Mesendoderm (in vitro differentiated cells): Measurements from ENCODE around the gene BRD9.

Experiments
- DNase-seq: peaks from one replicate; pipeline ENCODE4 v3.0.0; 2013
- H2AK5ac ChIP-seq: 2 replicates; pipeline ENCODE4 v1.6.1; 2013; ENCODE audit warnings: low read length, inconsistent platforms
- H2BK120ac ChIP-seq: 2 replicates; pipeline ENCODE4 v1.6.1; 2013; ENCODE audit warnings: low read depth, mild to moderate bottlenecking, low read length, moderate library complexity, mixed read lengths
- H2BK15ac ChIP-seq: replicated peaks from 2 replicates; pipeline ENCODE4 v1.6.1; 2013; ENCODE audit warnings: low read depth, mild to moderate bottlenecking, moderate library complexity
- H2BK5ac ChIP-seq: 2 replicates; pipeline ENCODE4 v1.6.1; 2013; ENCODE audit warnings: low read length, inconsistent platforms
- H3K18ac ChIP-seq: 2 replicates; pipeline ENCODE4 v1.6.1; 2013; ENCODE audit warnings: mild to moderate bottlenecking, low read length, mixed read lengths
- H3K23ac ChIP-seq: one replicate; pipeline ENCODE4 v1.6.1; 2013; ENCODE audit warnings: low read length
- H3K27ac ChIP-seq: 2 replicates; pipeline ENCODE4 v1.5.1; 2013; ENCODE audit warnings: low read depth, mild to moderate bottlenecking, inconsistent platforms, low read length, moderate library complexity
- H3K27me3 ChIP-seq: 2 replicates; pipeline ENCODE4 v1.6.1; 2013; ENCODE audit warnings: low read length, control low read depth, mild to moderate bottlenecking, inconsistent platforms; ENCODE audit not compliant: insufficient read depth, poor library complexity
- H3K36me3 ChIP-seq: 2 replicates; pipeline ENCODE4 v1.6.1; 2013; ENCODE audit warnings: low read length, inconsistent platforms; ENCODE audit not compliant: control insufficient read depth, insufficient read depth
- H3K4ac ChIP-seq: one replicate; pipeline ENCODE4 v1.6.1; 2013; ENCODE audit warnings: low read depth, mild to moderate bottlenecking, low read length, moderate library complexity
- H3K4me1 ChIP-seq: 2 replicates; pipeline ENCODE4 v1.6.1; 2013; ENCODE audit warnings: low read depth, low read length, inconsistent platforms; ENCODE audit not compliant: control insufficient read depth
- H3K4me2 ChIP-seq: 2 replicates; pipeline ENCODE4 v1.6.1; 2013; ENCODE audit warnings: low read length
- H3K4me3 ChIP-seq: 2 replicates; pipeline ENCODE4 v1.5.1; 2013; ENCODE audit warnings: mild to moderate bottlenecking, low read length
- H3K56ac ChIP-seq: one replicate; pipeline ENCODE4 v1.6.1; 2013; ENCODE audit warnings: low read length
- H3K79me1 ChIP-seq: 2 replicates; pipeline ENCODE4 v1.6.1; 2013; ENCODE audit warnings: low read length, inconsistent platforms
- H3K79me2 ChIP-seq: 2 replicates; pipeline ENCODE4 v1.6.1; 2013; ENCODE audit warnings: mild to moderate bottlenecking, low read length; ENCODE audit not compliant: control insufficient read depth, insufficient read depth
- H3K9ac ChIP-seq: 2 replicates; pipeline ENCODE4 v1.6.1; 2013; ENCODE audit warnings: low read length, inconsistent platforms
- H4K5ac ChIP-seq: one replicate; pipeline ENCODE4 v1.6.1; 2013; ENCODE audit warnings: low read length
- H4K8ac ChIP-seq: one replicate; pipeline ENCODE4 v1.6.1; 2013; ENCODE audit warnings: low read depth, mild to moderate bottlenecking, control low read depth, low read length, moderate library complexity
- WGBS: extraction: QIAGEN DNeasy Blood & Tissue Kit; methylation state at CpG from one replicate; pipeline ENCODE4 v1.1.7; 2013; ENCODE audit warnings: low lambda C conversion rate, missing lambda C conversion rate; ENCODE audit not compliant: insufficient coverage; ENCODE audit errors: extremely low coverage; 5-methylcytosine and 5-hydroxymethylcytosine counted together

The BRD9 gene

DNA sequence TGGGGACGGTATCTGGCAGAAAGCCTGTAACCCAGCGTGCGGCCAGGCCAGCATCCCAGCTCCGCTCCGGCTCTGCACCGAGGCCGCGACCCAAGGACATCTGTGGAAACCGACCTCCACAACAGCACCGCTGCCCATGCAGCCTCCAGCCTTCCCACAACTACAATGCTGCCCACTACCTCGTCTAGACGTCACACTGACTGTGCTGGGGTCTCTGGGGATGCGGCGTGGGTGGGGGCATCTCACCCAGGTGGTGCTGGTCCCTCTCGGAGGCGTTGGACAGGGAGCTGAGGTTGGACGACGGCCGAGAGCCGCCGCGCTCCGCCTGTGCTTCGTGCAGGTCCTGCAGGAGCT, 27.5 kb downstream of the BRD9 start:
- peaks cover 21% of the 10 kb centered on the region for H3K36me3 ChIP-seq
- no peak for DNase-seq

DNA sequence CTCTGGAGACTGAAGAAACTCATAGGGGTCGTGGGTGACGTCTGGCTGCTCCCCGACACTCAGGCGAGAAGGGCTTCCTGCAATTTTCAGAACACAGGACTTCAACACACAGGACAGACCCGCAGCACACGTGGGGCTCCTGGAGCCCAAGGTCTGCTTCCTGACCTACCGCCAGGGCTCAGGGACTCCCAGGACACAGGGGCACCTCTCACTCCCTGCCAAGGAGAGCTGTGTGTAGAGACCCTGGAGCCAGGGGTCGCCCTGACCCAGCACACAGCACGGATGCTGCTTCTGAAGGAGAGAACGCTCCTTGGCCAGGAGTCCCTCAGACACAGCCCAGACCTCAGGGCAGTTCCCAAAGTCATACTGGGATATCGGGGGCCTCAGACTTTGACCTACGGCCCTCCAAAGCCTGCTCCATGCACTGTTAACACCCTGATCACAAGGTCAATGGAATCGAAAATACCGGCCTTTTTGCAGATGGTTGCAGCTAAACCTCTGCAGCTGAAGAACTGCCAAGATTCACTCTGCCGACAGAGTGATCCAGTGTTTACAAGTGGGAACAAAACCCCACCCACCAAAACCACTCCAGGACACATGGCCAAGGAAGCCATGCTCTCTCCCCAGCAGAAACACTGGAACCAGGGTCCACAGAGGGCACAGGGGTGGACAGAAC, 28.0 kb downstream of the BRD9 start:
- H2BK120ac ChIP-seq, result no peak overlapping the region
- H2AK5ac ChIP-seq, result no peak overlapping the region
- H3K36me3 ChIP-seq, result peaks cover 17% of the 10 kb centered on the region
- H2BK15ac ChIP-seq, result no peak overlapping the region
- H3K27me3 ChIP-seq, result no peaks in the 10 kb centered on the region
- no CpG with 5 or more reads among the region's 15 CpGs for WGBS
- H3K4me1 ChIP-seq, result no peaks in the 10 kb centered on the region
- no peak overlapping the region for H2BK5ac ChIP-seq
- no peak overlapping the region for H4K5ac ChIP-seq
- no peak overlapping the region for H3K4me3 ChIP-seq
- no peak overlapping the region for H3K4ac ChIP-seq
- peaks cover 3% of the 10 kb centered on the region for H3K79me1 ChIP-seq
- H3K27ac ChIP-seq, result no peak overlapping the region
- H4K8ac ChIP-seq, result no peak overlapping the region
- H3K18ac ChIP-seq, result no peak overlapping the region
- no peaks in the 10 kb centered on the region for H3K79me2 ChIP-seq
- H3K4me2 ChIP-seq, result no peak overlapping the region
- no peak overlapping the region for H3K9ac ChIP-seq
- no peak overlapping the region for H3K56ac ChIP-seq
- DNase-seq, result no peak
- H3K23ac ChIP-seq, result no peak overlapping the region

More for the DNA sequence above, 27.5 kb downstream of the BRD9 start:
- H3K27ac ChIP-seq, result no peak overlapping the region
- H3K27me3 ChIP-seq, result no peaks in the 10 kb centered on the region
- H3K79me2 ChIP-seq, result no peaks in the 10 kb centered on the region
- no peak overlapping the region for H3K56ac ChIP-seq
- WGBS, result no CpG with 5 or more reads among the region's 24 CpGs
- no peak overlapping the region for H3K9ac ChIP-seq
- peaks cover 3% of the 10 kb centered on the region for H3K79me1 ChIP-seq
- no peak overlapping the region for H2BK5ac ChIP-seq
- H2AK5ac ChIP-seq, result no peak overlapping the region
- no peak overlapping the region for H3K23ac ChIP-seq
- H3K4me2 ChIP-seq, result no peak overlapping the region
- H2BK120ac ChIP-seq, result no peak overlapping the region
- H3K4ac ChIP-seq, result no peak overlapping the region
- H4K8ac ChIP-seq, result no peak overlapping the region
- no peak overlapping the region for H3K18ac ChIP-seq
- no peak overlapping the region for H3K4me3 ChIP-seq
- H2BK15ac ChIP-seq, result no peak overlapping the region
- H3K4me1 ChIP-seq, result no peaks in the 10 kb centered on the region
- no peak overlapping the region for H4K5ac ChIP-seq

DNA sequence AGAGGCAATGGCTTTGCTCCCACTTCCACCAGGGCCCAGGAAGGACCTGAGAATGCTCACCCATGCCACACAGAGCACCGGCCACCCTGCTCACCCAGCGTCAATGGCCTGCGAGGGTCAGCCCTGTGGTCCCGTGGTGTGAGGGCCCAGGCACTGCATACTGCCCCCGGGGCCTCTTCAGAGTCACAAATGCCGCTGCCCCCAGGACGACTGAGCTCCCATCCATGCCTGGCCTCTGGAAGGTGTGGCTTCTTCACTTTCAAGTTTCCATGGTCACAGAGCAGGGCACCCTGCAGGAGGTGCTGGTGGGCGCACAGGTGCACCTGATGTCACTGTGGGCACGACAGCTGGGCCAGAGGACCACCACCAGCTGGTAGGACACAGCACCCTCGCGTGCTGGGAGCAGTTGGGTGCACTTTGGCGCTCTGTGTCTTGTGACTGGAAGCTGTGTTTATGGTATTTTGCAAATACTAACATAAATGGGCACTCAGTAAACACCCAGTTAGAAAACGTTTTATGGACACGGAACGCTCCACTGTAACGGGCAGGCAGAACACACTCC, 29.3 kb downstream of the BRD9 start:
- no peak overlapping the region for H2BK5ac ChIP-seq
- peaks cover 3% of the 10 kb centered on the region for H3K79me1 ChIP-seq
- DNase-seq, result no peak
- H3K56ac ChIP-seq, result no peak overlapping the region
- peaks cover 7% of the 10 kb centered on the region for H3K36me3 ChIP-seq
- H3K4me3 ChIP-seq, result no peak overlapping the region
- no peak overlapping the region for H2AK5ac ChIP-seq
- H3K4ac ChIP-seq, result no peak overlapping the region
- H2BK120ac ChIP-seq, result no peak overlapping the region
- H3K79me2 ChIP-seq, result no peaks in the 10 kb centered on the region
- WGBS, result no CpG with 5 or more reads among the region's 16 CpGs
- no peak overlapping the region for H3K27ac ChIP-seq
- no peaks in the 10 kb centered on the region for H3K4me1 ChIP-seq
- no peak overlapping the region for H3K23ac ChIP-seq
- H4K8ac ChIP-seq, result no peak overlapping the region
- no peak overlapping the region for H3K18ac ChIP-seq
- no peak overlapping the region for H2BK15ac ChIP-seq
- no peaks in the 10 kb centered on the region for H3K27me3 ChIP-seq
- no peak overlapping the region for H3K9ac ChIP-seq
- H3K4me2 ChIP-seq, result no peak overlapping the region
- no peak overlapping the region for H4K5ac ChIP-seq

DNA sequence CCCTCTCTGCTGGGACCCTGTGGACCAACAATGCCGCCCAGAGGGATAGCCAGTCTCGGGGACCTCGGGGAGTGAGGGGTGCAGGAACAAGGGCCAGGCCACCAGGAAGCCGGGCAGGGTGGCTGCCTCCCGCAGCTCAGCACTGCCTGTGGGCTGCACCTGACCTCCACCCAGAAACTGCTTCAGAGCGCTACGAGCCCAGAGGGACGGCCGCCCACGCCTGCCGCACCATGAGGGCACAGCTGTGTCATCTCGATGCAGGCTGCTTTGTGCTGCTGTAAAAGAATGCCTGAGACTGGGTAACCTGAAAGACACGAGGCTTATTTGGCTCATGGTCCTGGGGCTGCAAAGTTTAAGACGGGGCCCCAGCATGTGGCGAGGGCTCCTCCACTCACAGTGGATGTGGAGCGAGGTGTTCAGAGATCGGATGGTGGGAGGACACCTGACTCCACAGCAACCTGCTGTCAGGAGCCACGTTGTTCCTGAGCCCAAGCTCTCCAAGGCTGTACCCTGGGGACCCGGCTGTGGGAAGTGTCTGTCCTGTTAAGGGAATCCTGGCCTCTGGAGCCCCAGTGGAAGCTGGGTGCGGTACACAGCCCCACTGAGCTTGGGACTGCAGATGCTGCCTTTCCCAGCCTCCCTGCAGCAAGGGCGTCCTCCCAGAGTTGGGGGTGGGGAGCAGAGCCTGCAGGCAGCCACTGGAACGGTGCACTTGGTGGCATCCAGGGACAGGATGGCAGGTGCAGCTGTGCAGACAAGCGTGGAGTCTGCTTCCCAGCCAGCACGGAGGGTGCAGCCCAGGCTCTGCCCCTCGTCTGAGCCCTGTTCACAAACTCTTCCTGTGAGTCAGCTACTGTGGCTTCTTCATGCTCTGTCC, 30.0 kb downstream of the BRD9 start:
- no peak overlapping the region for H3K56ac ChIP-seq
- no peaks in the 10 kb centered on the region for H3K4me1 ChIP-seq
- H4K5ac ChIP-seq, result no peak overlapping the region
- no peaks in the 10 kb centered on the region for H3K27me3 ChIP-seq
- no peak overlapping the region for H3K9ac ChIP-seq
- no peak overlapping the region for H2BK15ac ChIP-seq
- H4K8ac ChIP-seq, result no peak overlapping the region
- no CpG with 5 or more reads among the region's 25 CpGs for WGBS
- DNase-seq, result no peak
- H2BK120ac ChIP-seq, result no peak overlapping the region
- H3K4me2 ChIP-seq, result no peak overlapping the region
- no peak overlapping the region for H3K4me3 ChIP-seq
- H3K36me3 ChIP-seq, result peaks cover 5% of the 10 kb centered on the region
- no peak overlapping the region for H2AK5ac ChIP-seq
- no peak overlapping the region for H3K18ac ChIP-seq
- H3K27ac ChIP-seq, result no peak overlapping the region
- no peak overlapping the region for H2BK5ac ChIP-seq
- no peaks in the 10 kb centered on the region for H3K79me2 ChIP-seq
- no peak overlapping the region for H3K4ac ChIP-seq
- H3K23ac ChIP-seq, result no peak overlapping the region
- H3K79me1 ChIP-seq, result peaks cover 3% of the 10 kb centered on the region

DNA sequence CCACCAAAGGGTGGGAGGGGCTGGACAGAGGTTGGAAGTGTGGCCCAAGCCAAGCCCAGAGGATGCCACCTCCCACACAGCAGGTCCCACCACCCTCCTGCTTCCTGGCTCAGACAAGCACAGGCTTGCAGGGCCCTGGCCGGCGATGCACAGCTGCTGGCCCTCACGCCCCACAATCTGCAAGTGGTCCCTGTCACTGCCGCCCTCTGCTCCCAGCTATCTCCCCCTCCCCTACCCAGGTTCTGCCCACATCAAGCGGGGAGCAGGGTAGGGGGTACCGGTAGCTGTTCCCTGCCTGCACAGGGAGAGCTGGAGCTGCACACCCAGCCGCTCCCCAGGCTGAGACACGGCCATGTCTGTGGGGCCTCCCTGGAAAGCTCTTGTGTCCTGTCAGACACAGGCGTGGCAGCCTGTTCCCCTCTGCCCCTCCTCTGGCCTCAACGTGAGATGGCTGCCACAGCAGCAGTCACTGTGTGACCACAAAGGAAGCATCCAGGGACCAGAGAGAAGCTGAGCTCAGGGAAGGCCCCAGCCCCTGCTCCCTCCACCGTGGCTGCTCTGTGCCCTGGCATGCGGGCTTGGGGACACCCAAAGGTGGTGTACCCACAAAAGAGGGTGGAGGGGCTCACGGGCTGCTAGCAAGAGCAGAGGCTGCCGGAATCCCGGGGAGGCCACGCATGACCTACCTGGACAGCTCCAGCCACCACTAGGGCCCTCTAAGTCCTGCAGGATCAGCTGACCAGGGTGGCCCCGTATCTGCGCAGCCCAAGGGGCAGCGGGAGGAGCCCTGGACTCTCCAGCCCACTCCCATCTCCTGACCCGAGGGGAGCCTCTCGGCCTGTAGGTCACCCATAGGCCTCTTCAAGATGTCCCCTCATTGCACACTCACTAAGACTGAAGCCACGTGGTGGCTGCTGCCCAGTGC, 30.9 kb downstream of the BRD9 start:
- no CpG with 5 or more reads among the region's 22 CpGs for WGBS
- H4K8ac ChIP-seq, result no peak overlapping the region
- H2BK15ac ChIP-seq, result no peak overlapping the region
- DNase-seq, result no peak
- H3K56ac ChIP-seq, result no peak overlapping the region
- H3K18ac ChIP-seq, result no peak overlapping the region
- no peak overlapping the region for H3K4ac ChIP-seq
- peaks cover 5% of the 10 kb centered on the region for H3K36me3 ChIP-seq
- no peaks in the 10 kb centered on the region for H3K27me3 ChIP-seq
- no peak overlapping the region for H3K27ac ChIP-seq
- no peak overlapping the region for H2BK5ac ChIP-seq
- no peak overlapping the region for H3K4me3 ChIP-seq
- no peak overlapping the region for H2AK5ac ChIP-seq
- H4K5ac ChIP-seq, result no peak overlapping the region
- H2BK120ac ChIP-seq, result no peak overlapping the region
- no peak overlapping the region for H3K4me2 ChIP-seq
- peaks cover 3% of the 10 kb centered on the region for H3K79me1 ChIP-seq
- no peaks in the 10 kb centered on the region for H3K79me2 ChIP-seq
- no peak overlapping the region for H3K9ac ChIP-seq
- no peaks in the 10 kb centered on the region for H3K4me1 ChIP-seq
- no peak overlapping the region for H3K23ac ChIP-seq
